Endothelial cell of umbilical vein (primary cell): ENCODE measurements around the gene SLC35A5.

ENCODE experiments used
- EZH2 ChIP-seq: IDR thresholded peaks from 2 replicates; pipeline ENCODE4 v1.6.1; 2012; ENCODE audit warnings: borderline replicate concordance, low read depth, mild to moderate bottlenecking, moderate library complexity, low read length, inconsistent platforms; ENCODE audit not compliant: severe bottlenecking
- FOS ChIP-seq: IDR thresholded peaks from 2 replicates; pipeline ENCODE4 v1.6.1; 2011; ENCODE audit warnings: mild to moderate bottlenecking, low read length, moderate library complexity, borderline replicate concordance; ENCODE audit not compliant: insufficient read depth
- GATA2 ChIP-seq: IDR thresholded peaks from 2 replicates; pipeline ENCODE4 v1.7.0; 2011; ENCODE audit warnings: low read depth, mild to moderate bottlenecking, moderate library complexity, mixed read lengths, low read length; ENCODE audit not compliant: insufficient read length, insufficient read depth
- JUN ChIP-seq: IDR thresholded peaks from 2 replicates; pipeline ENCODE4 v1.6.1; 2011; ENCODE audit warnings: borderline replicate concordance, low read depth; ENCODE audit not compliant: insufficient read length, insufficient read depth
- MYC ChIP-seq: IDR thresholded peaks from one replicate; pipeline ENCODE4 v1.6.1; 2011; ENCODE audit warnings: mild to moderate bottlenecking, low read depth, low read length
- POLR2A ChIP-seq: IDR thresholded peaks from 2 replicates; pipeline ENCODE4 v1.6.1; 2012; ENCODE audit warnings: low read depth, mild to moderate bottlenecking, control low read depth, low read length
- POLR2AphosphoS5 ChIP-seq: IDR thresholded peaks from 2 replicates; pipeline ENCODE4 v1.6.1; 2012; ENCODE audit warnings: low read depth, mild to moderate bottlenecking, control low read depth, low read length, moderate library complexity; ENCODE audit not compliant: insufficient read depth
- TF ChIP-seq, protein P1 (sequence below), 2 donors: IDR thresholded peaks; 1 replicate in 1 of 2; 2 replicates in 1 of 2; pipeline ENCODE4 v1.5.1; 2011; ENCODE audit warnings: low read length in 2 of 2, mild to moderate bottlenecking in 2 of 2, moderate library complexity in 2 of 2, control low read depth in 1 of 2, inconsistent platforms in 1 of 2, low read depth in 1 of 2; ENCODE audit not compliant: insufficient read depth in 1 of 2; ENCODE audit errors: extremely low read depth in 1 of 2
- TF ChIP-seq, protein P2 (sequence below): IDR thresholded peaks from 2 replicates; pipeline ENCODE4 v1.6.1; 2011; ENCODE audit not compliant: insufficient read depth, insufficient read length

DNA sequence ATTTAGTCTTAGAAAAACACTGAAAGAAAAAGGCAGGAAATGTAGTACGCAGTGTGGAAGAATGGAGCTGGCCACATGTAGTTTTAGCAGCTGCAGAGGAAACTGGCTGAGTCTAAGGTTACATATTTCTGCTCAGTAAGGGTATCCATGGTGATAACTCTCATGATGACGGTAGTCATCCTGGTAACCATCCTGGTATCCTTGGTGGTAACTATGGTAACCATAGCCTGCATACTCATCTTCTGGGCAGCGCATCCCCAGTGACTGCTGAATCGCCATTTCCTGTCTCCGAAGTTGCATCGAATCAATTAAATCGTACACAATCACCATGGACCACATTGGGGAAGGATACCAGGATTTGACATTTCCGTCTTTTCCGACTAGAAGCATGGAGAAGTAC is 43.4 kb downstream of the SLC35A5 start:
- no peak for TF ChIP-seq POLR2A
- TF ChIP-seq, protein P1, sequence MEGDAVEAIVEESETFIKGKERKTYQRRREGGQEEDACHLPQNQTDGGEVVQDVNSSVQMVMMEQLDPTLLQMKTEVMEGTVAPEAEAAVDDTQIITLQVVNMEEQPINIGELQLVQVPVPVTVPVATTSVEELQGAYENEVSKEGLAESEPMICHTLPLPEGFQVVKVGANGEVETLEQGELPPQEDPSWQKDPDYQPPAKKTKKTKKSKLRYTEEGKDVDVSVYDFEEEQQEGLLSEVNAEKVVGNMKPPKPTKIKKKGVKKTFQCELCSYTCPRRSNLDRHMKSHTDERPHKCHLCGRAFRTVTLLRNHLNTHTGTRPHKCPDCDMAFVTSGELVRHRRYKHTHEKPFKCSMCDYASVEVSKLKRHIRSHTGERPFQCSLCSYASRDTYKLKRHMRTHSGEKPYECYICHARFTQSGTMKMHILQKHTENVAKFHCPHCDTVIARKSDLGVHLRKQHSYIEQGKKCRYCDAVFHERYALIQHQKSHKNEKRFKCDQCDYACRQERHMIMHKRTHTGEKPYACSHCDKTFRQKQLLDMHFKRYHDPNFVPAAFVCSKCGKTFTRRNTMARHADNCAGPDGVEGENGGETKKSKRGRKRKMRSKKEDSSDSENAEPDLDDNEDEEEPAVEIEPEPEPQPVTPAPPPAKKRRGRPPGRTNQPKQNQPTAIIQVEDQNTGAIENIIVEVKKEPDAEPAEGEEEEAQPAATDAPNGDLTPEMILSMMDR (IDR thresholded peaks at IDR 0.05; ENCODE audit: extremely low read depth in 1 of 2, insufficient read depth in 1 of 2, low read depth in 1 of 2, low read length in 2 of 2): no peak
- TF ChIP-seq, protein P2, sequence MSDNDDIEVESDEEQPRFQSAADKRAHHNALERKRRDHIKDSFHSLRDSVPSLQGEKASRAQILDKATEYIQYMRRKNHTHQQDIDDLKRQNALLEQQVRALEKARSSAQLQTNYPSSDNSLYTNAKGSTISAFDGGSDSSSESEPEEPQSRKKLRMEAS: no peak
- peak; percentile 82 for TF ChIP-seq POLR2AphosphoS5
- no peak for TF ChIP-seq EZH2
- peak; percentile 68 for TF ChIP-seq FOS
- no peak for TF ChIP-seq MYC
- TF ChIP-seq JUN: peak; percentile 89
- peak; percentile 19 for TF ChIP-seq GATA2
